Spleen (tissue), 11 donors: ENCODE results near the gene ST6GAL1. TPM values are rescaled to one million over a fixed set of nuclear protein-coding genes. Genes with fewer than 3 reads are reported as not detected.

Experiments used
- DNase-seq: peaks from one replicate; pipeline ENCODE4 v3.0.0-alpha.2; 2020
- H3K27ac ChIP-seq, 8 donors: fragments of 200-600 bp; sonication (generic) in 7 of 8; 1 replicate in 4 of 8; 2 replicates in 4 of 8; pipeline versions ENCODE4 v1.5.0 to v1.8.0; 2016 to 2021; ENCODE audit warnings: inconsistent platforms in 4 of 8, mild to moderate bottlenecking in 4 of 8, moderate library complexity in 1 of 8
- H3K27me3 ChIP-seq, 7 donors: fragments of 200-600 bp; sonication (generic) in 6 of 7; replicated peaks in 1 of 7; 1 replicate in 4 of 7; 2 replicates in 3 of 7; pipeline versions ENCODE4 v1.5.0 to v1.8.0; 2016 to 2021; ENCODE audit warnings: inconsistent platforms in 3 of 7, mild to moderate bottlenecking in 1 of 7
- H3K36me3 ChIP-seq, 6 donors: fragments of 200-600 bp; sonication (generic) in 5 of 6; 1 replicate in 4 of 6; 2 replicates in 2 of 6; pipeline versions ENCODE4 v1.5.0 to v1.8.0; 2016 to 2021; ENCODE audit warnings: inconsistent platforms in 2 of 6
- H3K4me1 ChIP-seq, 6 donors: fragments of 200-600 bp; sonication (generic) in 5 of 6; 1 replicate in 3 of 6; 2 replicates in 3 of 6; pipeline versions ENCODE4 v1.5.0 to v1.8.0; 2016 to 2021; ENCODE audit warnings: inconsistent platforms in 3 of 6
- H3K4me3 ChIP-seq, 8 donors: fragments of 200-600 bp; sonication (generic) in 7 of 8; 1 replicate in 4 of 8; 2 replicates in 4 of 8; pipeline versions ENCODE4 v1.5.0 to v1.8.0; 2016 to 2021; ENCODE audit warnings: inconsistent platforms in 4 of 8, mild to moderate bottlenecking in 4 of 8, moderate library complexity in 2 of 8
- H3K9me3 ChIP-seq, 8 donors: fragments of 200-600 bp; sonication (generic) in 7 of 8; 1 replicate in 4 of 8; 2 replicates in 4 of 8; pipeline versions ENCODE4 v1.5.0 to v1.8.0; 2016 to 2021; ENCODE audit warnings: inconsistent platforms in 4 of 8
- CTCF ChIP-seq, 11 experiments: fragments of 200-600 bp in 7 of 11; fragments of 450-650 bp in 4 of 11; sonication (generic) in 4 of 11; IDR thresholded peaks in 8 of 11; conservative IDR thresholded peaks in 3 of 11; 1 replicate in 7 of 11; 2 replicates in 4 of 11; pipeline versions ENCODE4 v1.4.0 to v1.8.0; 2016 to 2021; ENCODE audit warnings: antibody characterized with exemption in 11 of 11, inconsistent platforms in 4 of 11, mild to moderate bottlenecking in 1 of 11
- POLR2A ChIP-seq, 3 donors: fragments of 450-650 bp; IDR thresholded peaks; one replicate each; pipeline ENCODE4 v1.5.1; 2017; ENCODE audit warnings: antibody characterized with exemption in 3 of 3, mild to moderate bottlenecking in 1 of 3
- POLR2AphosphoS5 ChIP-seq, 3 donors: sonication (generic); formaldehyde crosslinking; IDR thresholded peaks; one replicate each; pipeline ENCODE4 v1.5.1; 2017; ENCODE audit warnings: antibody characterized with exemption in 3 of 3
- WGBS, 5 donors: extraction: QIAGEN DNeasy Blood & Tissue Kit in 3 of 5; methylation state at CpG; one replicate each; pipeline versions ENCODE4 v1.1.5 to v1.1.7; 2013 to 2018; 5-methylcytosine and 5-hydroxymethylcytosine counted together
- intact Hi-C: fragments of 100-400 bp; cut with DNase I; formaldehyde crosslinking; loops from one replicate; pipeline ENCODE4 v1.15.0; 2023; ENCODE audit warnings: low total_unique reads
- polyA plus RNA-seq, 3 donors: library from polyadenylated mRNA; stranded (reverse); fragments of 200-250 nt; gene quantifications; one replicate each; pipeline ENCODE4 v1.2.1, GENCODE V29; 2013
- total RNA-seq, 7 donors: library from RNA; depleted of rRNA in 3 of 7; stranded (reverse); fragments of >200 nt in 3 of 7; fragmentation: NEBNext Ultra II Directional in 4 of 7; extraction: Animal tissue kit (Norgen Biotek cat#: 25700) in 4 of 7; gene quantifications; one replicate each; pipeline versions ENCODE4 v1.1.0 to v1.2.1, GENCODE V29; 2016 to 2021
- donor health status: healthy with polysubstance abuse.
- donor health status: DM: no; HTN: no; CAD: no; lungs with moderate emphysema.
- donor health status: DM: no; HTN: no; CAD: no.
- donor health status: Bipolar disorder and iron deficiency.
- donor health status: healthy.
- donor health status: DM: no; HTN: no; CAD: no.
- donor health status: DM: yes; HTN: yes; CAD: no.

The ST6GAL1 gene
- total and polyA plus RNA-seq, 10 donors = 46.7 to 247 (median 187) TPM

- Histone ChIP-seq H3K4me3 (no peak overlapping the region), H3K4me1 (peaks cover 0 to 38% (median 3%) of the 10 kb centered on the region in 6 donors), H3K27me3 (no peaks in the 10 kb centered on the region), H3K9me3 (no peaks in the 10 kb centered on the region), H3K36me3 (peaks cover 0 to 97% (median 55%) of the 10 kb centered on the region in 6 donors), H3K27ac (no peak overlapping the region)
- TF ChIP-seq CTCF (IDR thresholded peaks at IDR 0.05 in 8 of 11, conservative IDR thresholded peaks at IDR 0.05 in 3 of 11) (no peak), POLR2AphosphoS5 (IDR thresholded peaks at IDR 0.05) (no peak), POLR2A (IDR thresholded peaks at IDR 0.05) (no peak)
- no peak for DNase-seq
- WGBS, 5 donors = 89 to 95% (median 91%) methylated on average over 9 of the region's 9 CpGs
- intact Hi-C loops = no loop called here
Measured at GRCh38 chr3:186974824-186975313, 44.5 kb downstream of the ST6GAL1 start.

GRCh38 chr3:186975726-186976125 lies 45.4 kb downstream of the ST6GAL1 start:
- no peak for TF ChIP-seq POLR2AphosphoS5 (IDR thresholded peaks at IDR 0.05)
- no peak for TF ChIP-seq POLR2A (IDR thresholded peaks at IDR 0.05)
- no peak for TF ChIP-seq CTCF (IDR thresholded peaks at IDR 0.05 in 8 of 11, conservative IDR thresholded peaks at IDR 0.05 in 3 of 11)
- H3K4me3 ChIP-seq = no peak overlapping the region
- intact Hi-C loops = no loop called here
- H3K36me3 ChIP-seq = peaks cover 0 to 100% (median 57%) of the 10 kb centered on the region in 6 donors
- H3K9me3 ChIP-seq = no peaks in the 10 kb centered on the region
- no peak for DNase-seq
- H3K4me1 ChIP-seq = peaks cover 0 to 30% (median 1%) of the 10 kb centered on the region in 6 donors
- H3K27me3 ChIP-seq = no peaks in the 10 kb centered on the region
- 86 to 98% (median 96%) methylated on average over 6 of the region's 6 CpGs for WGBS, 5 donors
- no peak overlapping the region for H3K27ac ChIP-seq

GRCh38 chr3:186976837-186977750 lies 46.8 kb downstream of the ST6GAL1 start:
- intact Hi-C loops = no loop called here
- TF ChIP-seq CTCF (IDR thresholded peaks at IDR 0.05 in 8 of 11, conservative IDR thresholded peaks at IDR 0.05 in 3 of 11) (no peak), POLR2AphosphoS5 (IDR thresholded peaks at IDR 0.05) (no peak), POLR2A (IDR thresholded peaks at IDR 0.05) (no peak)
- DNase-seq = no peak
- no peak overlapping the region for H3K4me3 ChIP-seq
- peaks cover 0 to 100% (median 60%) of the 10 kb centered on the region in 6 donors for H3K36me3 ChIP-seq
- H3K9me3 ChIP-seq = no peaks in the 10 kb centered on the region
- peaks cover 0 to 22% (median 1%) of the 10 kb centered on the region in 6 donors for H3K4me1 ChIP-seq
- no peaks in the 10 kb centered on the region for H3K27me3 ChIP-seq
- H3K27ac ChIP-seq = peak overlapping the region in 2 of 8 donors; percentile 19 to 31
- WGBS, 5 donors = 80 to 87% (median 84%) methylated on average over 17 of the region's 17 CpGs

GRCh38 chr3:186978712-186979111 lies 48.4 kb downstream of the ST6GAL1 start:
- Histone ChIP-seq H3K4me3 (no peak overlapping the region), H3K27ac (peak overlapping the region in 1 of 8 donors; percentile 11), H3K36me3 (peaks cover 0 to 100% (median 57%) of the 10 kb centered on the region in 6 donors), H3K4me1 (peaks cover 0 to 26% (median 7%) of the 10 kb centered on the region in 6 donors), H3K27me3 (no peaks in the 10 kb centered on the region), H3K9me3 (no peaks in the 10 kb centered on the region)
- TF ChIP-seq CTCF (IDR thresholded peaks at IDR 0.05 in 8 of 11, conservative IDR thresholded peaks at IDR 0.05 in 3 of 11) = no peak
- 87 to 96% (median 93%) methylated on average over 2 of the region's 2 CpGs for WGBS, 5 donors
- intact Hi-C loops = no loop called here
- no peak for DNase-seq
